Measurements from ENCODE around the gene TDRD3. TPM values are rescaled to one million over a fixed set of nuclear protein-coding genes. Genes with fewer than 3 reads are reported as not detected.

TDRD3 gene
- total and polyA plus RNA-seq, 4 donors, result 23.7 to 61.0 (median 36.0) TPM

- Histone ChIP-seq H3K9me3 (ENCODE audit: control insufficient read depth, insufficient read depth, low read length) (peaks cover 18% of the 10 kb centered on the region), H3K4me3 (ENCODE audit: low read depth, low read length) (no peak overlapping the region), H3K27me3 (ENCODE audit: control insufficient read depth, insufficient read depth, low read length) (no peaks in the 10 kb centered on the region), H3K36me3 (ENCODE audit: control insufficient read depth, insufficient read depth, low read length) (no peaks in the 10 kb centered on the region), H3K4me1 (ENCODE audit: control insufficient read depth, insufficient read depth, low read length) (no peaks in the 10 kb centered on the region), H3K27ac (ENCODE audit: low read depth, low read length) (no peak overlapping the region)
- no peak for DNase-seq (ENCODE audit: low read depth in 4 of 6, low spot score in 6 of 6)
Measured at GRCh38 chr13:60484865-60485264, 87.8 kb downstream of the TDRD3 start.

GRCh38 chr13:60491531-60491930 is 94.5 kb downstream of the TDRD3 start:
- no peaks in the 10 kb centered on the region for H3K27me3 ChIP-seq (ENCODE audit: control insufficient read depth, insufficient read depth, low read length)
- H3K4me3 ChIP-seq (ENCODE audit: low read depth, low read length), result no peak overlapping the region
- DNase-seq (ENCODE audit: low read depth in 4 of 6, low spot score in 6 of 6), result no peak
- H3K36me3 ChIP-seq (ENCODE audit: control insufficient read depth, insufficient read depth, low read length), result peaks cover 2% of the 10 kb centered on the region
- H3K27ac ChIP-seq (ENCODE audit: low read depth, low read length), result no peak overlapping the region
- H3K4me1 ChIP-seq (ENCODE audit: control insufficient read depth, insufficient read depth, low read length), result no peaks in the 10 kb centered on the region
- WGBS (ENCODE audit: insufficient coverage), result no CpG with 5 or more reads among the region's 1 CpG
- no peaks in the 10 kb centered on the region for H3K9me3 ChIP-seq (ENCODE audit: control insufficient read depth, insufficient read depth, low read length)

- no peak for DNase-seq (ENCODE audit: low read depth in 4 of 6, low spot score in 6 of 6)
- Histone ChIP-seq H3K4me1 (ENCODE audit: control insufficient read depth, insufficient read depth, low read length) (no peaks in the 10 kb centered on the region), H3K4me3 (ENCODE audit: low read depth, low read length) (no peak overlapping the region), H3K27ac (ENCODE audit: low read depth, low read length) (no peak overlapping the region), H3K27me3 (ENCODE audit: control insufficient read depth, insufficient read depth, low read length) (no peaks in the 10 kb centered on the region), H3K36me3 (ENCODE audit: control insufficient read depth, insufficient read depth, low read length) (peaks cover 5% of the 10 kb centered on the region), H3K9me3 (ENCODE audit: control insufficient read depth, insufficient read depth, low read length) (no peaks in the 10 kb centered on the region)
Measured at GRCh38 chr13:60492187-60492586, 95.2 kb downstream of the TDRD3 start.

DNA sequence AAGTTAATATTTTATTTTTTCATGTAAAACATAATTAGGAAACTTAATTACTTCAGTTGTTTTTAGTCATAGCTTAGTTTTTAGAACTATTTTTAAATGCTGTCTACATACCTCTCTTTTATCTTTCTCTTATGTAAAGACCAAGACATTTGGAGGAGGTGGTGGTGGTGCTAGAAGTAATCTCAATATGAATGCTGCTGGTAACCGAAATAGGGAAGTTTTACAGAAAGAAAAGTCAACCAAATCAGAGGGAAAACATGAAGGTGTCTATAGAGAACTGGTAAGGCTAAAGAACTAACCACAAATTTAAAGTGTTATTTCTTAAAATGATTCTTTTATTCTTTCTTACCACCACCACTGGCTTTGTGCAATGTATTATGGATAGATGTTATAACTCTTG is 97.3 kb downstream of the TDRD3 start:
- Histone ChIP-seq H3K9me3 (ENCODE audit: control insufficient read depth, insufficient read depth, low read length) (peaks cover 1% of the 10 kb centered on the region), H3K4me3 (ENCODE audit: low read depth, low read length) (no peak overlapping the region), H3K4me1 (ENCODE audit: control insufficient read depth, insufficient read depth, low read length) (no peaks in the 10 kb centered on the region), H3K27me3 (ENCODE audit: control insufficient read depth, insufficient read depth, low read length) (no peaks in the 10 kb centered on the region), H3K36me3 (ENCODE audit: control insufficient read depth, insufficient read depth, low read length) (peaks cover 5% of the 10 kb centered on the region), H3K27ac (ENCODE audit: low read depth, low read length) (no peak overlapping the region)
- DNase-seq (ENCODE audit: low read depth in 4 of 6, low spot score in 6 of 6), result no peak
- no CpG with 5 or more reads among the region's 1 CpG for WGBS (ENCODE audit: insufficient coverage)

GRCh38 chr13:60501236-60501635 is 104.2 kb downstream of the TDRD3 start:
- Histone ChIP-seq H3K36me3 (ENCODE audit: control insufficient read depth, insufficient read depth, low read length) (peaks cover 3% of the 10 kb centered on the region), H3K27me3 (ENCODE audit: control insufficient read depth, insufficient read depth, low read length) (no peaks in the 10 kb centered on the region), H3K4me3 (ENCODE audit: low read depth, low read length) (no peak overlapping the region), H3K27ac (ENCODE audit: low read depth, low read length) (no peak overlapping the region), H3K4me1 (ENCODE audit: control insufficient read depth, insufficient read depth, low read length) (no peaks in the 10 kb centered on the region), H3K9me3 (ENCODE audit: control insufficient read depth, insufficient read depth, low read length) (peaks cover 16% of the 10 kb centered on the region)
- no peak for DNase-seq (ENCODE audit: low read depth in 4 of 6, low spot score in 6 of 6)
- no CpG with 5 or more reads among the region's 1 CpG for WGBS (ENCODE audit: insufficient coverage)

DNA sequence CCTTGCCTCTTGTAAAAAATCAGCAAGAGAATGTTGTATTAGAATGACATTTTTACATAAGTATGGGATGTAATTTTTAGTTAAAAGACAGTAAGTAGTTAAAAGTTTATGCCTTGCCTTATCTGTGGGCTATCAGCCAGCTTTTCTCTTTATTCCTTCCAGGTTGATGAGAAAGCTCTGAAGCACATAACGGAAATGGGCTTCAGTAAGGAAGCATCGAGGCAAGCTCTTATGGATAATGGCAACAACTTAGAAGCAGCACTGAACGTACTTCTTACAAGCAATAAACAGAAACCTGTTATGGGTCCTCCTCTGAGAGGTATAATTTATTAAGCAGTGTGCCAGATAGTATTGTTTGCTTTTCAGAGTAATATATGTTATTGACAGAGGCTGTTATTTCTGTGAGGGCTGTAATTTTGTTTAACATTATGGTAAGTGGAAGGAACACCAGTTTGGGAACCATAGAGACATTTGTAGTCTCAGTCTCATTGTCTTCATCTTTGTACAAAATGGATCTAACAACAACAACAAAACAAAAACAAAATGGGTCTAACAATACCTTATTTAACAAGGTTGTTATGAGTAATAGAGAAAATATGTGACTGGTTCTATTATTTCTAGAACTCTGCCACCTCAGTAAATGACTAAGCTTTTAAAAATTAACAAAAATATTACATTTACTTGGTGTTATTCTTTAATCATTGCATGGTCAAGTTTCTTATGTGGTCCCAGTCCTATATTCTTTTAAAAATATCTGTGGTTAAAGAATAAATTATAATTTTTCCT is 112.8 kb downstream of the TDRD3 start:
- no peaks in the 10 kb centered on the region for H3K4me1 ChIP-seq (ENCODE audit: control insufficient read depth, insufficient read depth, low read length)
- no peak overlapping the region for H3K27ac ChIP-seq (ENCODE audit: low read depth, low read length)
- H3K9me3 ChIP-seq (ENCODE audit: control insufficient read depth, insufficient read depth, low read length), result peaks cover 3% of the 10 kb centered on the region
- 100% methylated on average over 1 of the region's 3 CpGs for WGBS (ENCODE audit: insufficient coverage)
- DNase-seq (ENCODE audit: low read depth in 4 of 6, low spot score in 6 of 6), result no peak
- H3K27me3 ChIP-seq (ENCODE audit: control insufficient read depth, insufficient read depth, low read length), result no peaks in the 10 kb centered on the region
- no peak overlapping the region for H3K4me3 ChIP-seq (ENCODE audit: low read depth, low read length)
- H3K36me3 ChIP-seq (ENCODE audit: control insufficient read depth, insufficient read depth, low read length), result no peaks in the 10 kb centered on the region

DNA sequence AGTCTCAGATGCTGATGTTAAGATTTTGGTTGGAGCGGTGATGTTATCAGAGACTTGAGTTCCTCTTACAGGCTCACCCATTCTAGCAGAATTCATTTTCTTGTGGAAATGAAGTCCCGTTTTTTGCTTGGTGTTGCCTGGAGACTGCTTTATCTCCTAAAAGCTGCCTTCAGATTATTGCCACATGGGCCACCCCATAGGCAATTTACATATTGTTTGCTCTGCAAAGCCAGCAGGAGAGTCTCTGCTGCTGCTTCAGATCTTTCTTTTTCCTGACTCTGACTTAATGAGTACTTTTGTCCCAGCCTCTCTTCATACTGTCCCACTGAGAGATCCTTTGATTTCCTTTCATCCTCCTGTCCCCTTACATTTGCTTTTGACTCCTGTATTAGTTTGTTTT is 114.6 kb downstream of the TDRD3 start:
- Histone ChIP-seq H3K9me3 (ENCODE audit: control insufficient read depth, insufficient read depth, low read length) (no peaks in the 10 kb centered on the region), H3K27me3 (ENCODE audit: control insufficient read depth, insufficient read depth, low read length) (no peaks in the 10 kb centered on the region), H3K27ac (ENCODE audit: low read depth, low read length) (no peak overlapping the region), H3K36me3 (ENCODE audit: control insufficient read depth, insufficient read depth, low read length) (no peaks in the 10 kb centered on the region), H3K4me3 (ENCODE audit: low read depth, low read length) (no peak overlapping the region), H3K4me1 (ENCODE audit: control insufficient read depth, insufficient read depth, low read length) (no peaks in the 10 kb centered on the region)
- no peak for DNase-seq (ENCODE audit: low read depth in 4 of 6, low spot score in 6 of 6)
- WGBS (ENCODE audit: insufficient coverage), result 67% methylated on average over 1 of the region's 2 CpGs

- H3K27ac ChIP-seq (ENCODE audit: low read depth, low read length), result no peak overlapping the region
- no CpG with 5 or more reads among the region's 1 CpG for WGBS (ENCODE audit: insufficient coverage)
- H3K27me3 ChIP-seq (ENCODE audit: control insufficient read depth, insufficient read depth, low read length), result no peaks in the 10 kb centered on the region
- H3K9me3 ChIP-seq (ENCODE audit: control insufficient read depth, insufficient read depth, low read length), result no peaks in the 10 kb centered on the region
- H3K4me3 ChIP-seq (ENCODE audit: low read depth, low read length), result no peak overlapping the region
- no peaks in the 10 kb centered on the region for H3K4me1 ChIP-seq (ENCODE audit: control insufficient read depth, insufficient read depth, low read length)
- DNase-seq (ENCODE audit: low read depth in 4 of 6, low spot score in 6 of 6), result no peak
- H3K36me3 ChIP-seq (ENCODE audit: control insufficient read depth, insufficient read depth, low read length), result no peaks in the 10 kb centered on the region
Measured at GRCh38 chr13:60514891-60515290, 117.9 kb downstream of the TDRD3 start.

GRCh38 chr13:60519496-60519895 is 122.5 kb downstream of the TDRD3 start:
- Histone ChIP-seq H3K27ac (ENCODE audit: low read depth, low read length) (no peak overlapping the region), H3K4me1 (ENCODE audit: control insufficient read depth, insufficient read depth, low read length) (no peaks in the 10 kb centered on the region), H3K4me3 (ENCODE audit: low read depth, low read length) (no peak overlapping the region), H3K9me3 (ENCODE audit: control insufficient read depth, insufficient read depth, low read length) (no peaks in the 10 kb centered on the region), H3K36me3 (ENCODE audit: control insufficient read depth, insufficient read depth, low read length) (no peaks in the 10 kb centered on the region), H3K27me3 (ENCODE audit: control insufficient read depth, insufficient read depth, low read length) (no peaks in the 10 kb centered on the region)
- DNase-seq (ENCODE audit: low read depth in 4 of 6, low spot score in 6 of 6), result no peak

- no peak for DNase-seq (ENCODE audit: low read depth in 4 of 6, low spot score in 6 of 6)
- H3K27me3 ChIP-seq (ENCODE audit: control insufficient read depth, insufficient read depth, low read length), result no peaks in the 10 kb centered on the region
- no peaks in the 10 kb centered on the region for H3K36me3 ChIP-seq (ENCODE audit: control insufficient read depth, insufficient read depth, low read length)
- H3K9me3 ChIP-seq (ENCODE audit: control insufficient read depth, insufficient read depth, low read length), result no peaks in the 10 kb centered on the region
- H3K4me1 ChIP-seq (ENCODE audit: control insufficient read depth, insufficient read depth, low read length), result no peaks in the 10 kb centered on the region
- 75% methylated on average over 1 of the region's 4 CpGs for WGBS (ENCODE audit: insufficient coverage)
- H3K27ac ChIP-seq (ENCODE audit: low read depth, low read length), result no peak overlapping the region
- no peak overlapping the region for H3K4me3 ChIP-seq (ENCODE audit: low read depth, low read length)
Measured at GRCh38 chr13:60520902-60521569, 124.0 kb downstream of the TDRD3 start.
